Osteocyte (in vitro differentiated cells): ENCODE data around the gene C20orf173. TPM values are rescaled to one million over a fixed set of nuclear protein-coding genes. Genes with fewer than 3 reads are reported as not detected.

Experiments used
- DNase-seq: peaks from one replicate; pipeline ENCODE4 v3.0.0; 2021; ENCODE audit warnings: mixed read lengths; ENCODE audit not compliant: unreplicated experiment; ENCODE audit errors: extremely low spot score
- H3K27ac Mint-ChIP-seq: one replicate; pipeline ENCODE4 v1.8.0; 2021; ENCODE audit warnings: mild to moderate bottlenecking, mixed read lengths; ENCODE audit not compliant: unreplicated experiment
- H3K27me3 Mint-ChIP-seq: one replicate; pipeline ENCODE4 v1.8.0; 2021; ENCODE audit warnings: mixed read lengths; ENCODE audit not compliant: unreplicated experiment
- H3K36me3 Mint-ChIP-seq: one replicate; pipeline ENCODE4 v1.8.0; 2021; ENCODE audit warnings: mixed read lengths; ENCODE audit not compliant: unreplicated experiment
- H3K4me1 Mint-ChIP-seq: one replicate; pipeline ENCODE4 v1.8.0; 2021; ENCODE audit warnings: mixed read lengths; ENCODE audit not compliant: unreplicated experiment
- H3K4me3 Mint-ChIP-seq: one replicate; pipeline ENCODE4 v1.8.0; 2021; ENCODE audit warnings: mild to moderate bottlenecking, moderate library complexity, mixed read lengths; ENCODE audit not compliant: unreplicated experiment
- H3K9me3 Mint-ChIP-seq: one replicate; pipeline ENCODE4 v1.8.0; 2021; ENCODE audit warnings: mixed read lengths; ENCODE audit not compliant: unreplicated experiment
- CTCF ChIP-seq: fragments of 200-600 bp; sonication (generic); IDR thresholded peaks from 2 replicates; pipeline ENCODE4 v1.5.0; 2021; ENCODE audit warnings: antibody characterized with exemption, mild to moderate bottlenecking, moderate library complexity
- total RNA-seq: library from RNA; stranded (reverse); gene quantifications from 2 replicates; pipeline ENCODE4 v1.2.1, GENCODE V29; 2021

The C20orf173 gene
- total RNA-seq, 1 donor from 2014 or later, result not detected

GRCh38 chr20:35562541-35563110, 33.2 kb upstream of the C20orf173 start:
- H3K9me3 Mint-ChIP-seq, result no peaks in the 10 kb centered on the region
- no peak for DNase-seq
- H3K36me3 Mint-ChIP-seq, result no peaks in the 10 kb centered on the region
- no peak for TF ChIP-seq CTCF
- no peak overlapping the region for H3K4me3 Mint-ChIP-seq
- no peaks in the 10 kb centered on the region for H3K4me1 Mint-ChIP-seq
- H3K27ac Mint-ChIP-seq, result no peak overlapping the region
- peaks cover 9% of the 10 kb centered on the region for H3K27me3 Mint-ChIP-seq

- Mint-ChIP-seq H3K9me3 (no peaks in the 10 kb centered on the region), H3K4me3 (no peak overlapping the region), H3K27me3 (peaks cover 3% of the 10 kb centered on the region), H3K36me3 (peaks cover 4% of the 10 kb centered on the region), H3K27ac (no peak overlapping the region), H3K4me1 (no peaks in the 10 kb centered on the region)
- DNase-seq, result no peak
- no peak for TF ChIP-seq CTCF
Observed at GRCh38 chr20:35561671-35562070, 32.2 kb upstream of the C20orf173 start.

DNA sequence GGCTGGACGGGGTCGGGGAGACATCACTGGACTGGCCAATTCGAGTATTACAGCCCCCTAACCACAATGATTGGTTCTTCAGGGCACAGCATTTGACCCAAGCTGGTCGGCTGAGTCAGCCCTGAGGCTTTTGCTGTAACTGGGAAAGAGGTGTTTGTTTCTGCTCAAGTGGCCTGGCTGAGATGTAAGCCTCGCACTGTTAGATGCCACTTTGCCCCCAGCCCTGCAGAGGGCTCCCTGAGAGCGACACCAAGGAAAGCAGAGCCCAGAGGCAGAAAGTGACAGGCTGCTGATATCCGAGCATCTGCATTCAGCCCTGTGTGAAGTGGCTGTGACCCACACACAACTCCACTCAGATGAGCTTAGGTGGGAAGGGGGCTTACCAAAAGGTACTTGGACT, 31.8 kb upstream of the C20orf173 start:
- no peak for DNase-seq
- Mint-ChIP-seq H3K9me3 (no peaks in the 10 kb centered on the region), H3K36me3 (peaks cover 6% of the 10 kb centered on the region), H3K27ac (no peak overlapping the region), H3K27me3 (peaks cover 3% of the 10 kb centered on the region), H3K4me1 (no peaks in the 10 kb centered on the region), H3K4me3 (no peak overlapping the region)
- TF ChIP-seq CTCF, result peak; percentile 40

- H3K27me3 Mint-ChIP-seq, result no peaks in the 10 kb centered on the region
Observed at GRCh38 chr20:35560541-35560940, 31.1 kb upstream of the C20orf173 start.

GRCh38 chr20:35560105-35560511, 30.7 kb upstream of the C20orf173 start:
- Mint-ChIP-seq H3K36me3 (peaks cover 10% of the 10 kb centered on the region), H3K27me3 (no peaks in the 10 kb centered on the region), H3K27ac (no peak overlapping the region), H3K4me3 (no peak overlapping the region), H3K9me3 (no peaks in the 10 kb centered on the region), H3K4me1 (no peaks in the 10 kb centered on the region)
- TF ChIP-seq CTCF, result no peak
- no peak for DNase-seq

More at GRCh38 chr20:35560541-35560940, 31.1 kb upstream of the C20orf173 start:
- Mint-ChIP-seq H3K36me3 (peaks cover 8% of the 10 kb centered on the region), H3K27ac (no peak overlapping the region), H3K4me1 (no peaks in the 10 kb centered on the region), H3K9me3 (no peaks in the 10 kb centered on the region), H3K4me3 (no peak overlapping the region)
- DNase-seq, result no peak
- TF ChIP-seq CTCF, result no peak
